Sigmoid colon (tissue), 7 donors: ENCODE results near the gene TEX19. TPM values are rescaled to one million over a fixed set of nuclear protein-coding genes. Genes with fewer than 3 reads are reported as not detected.

Source experiments
- DNase-seq: peaks from one replicate; pipeline ENCODE4 v3.0.0-alpha.2; 2019
- H3K27ac ChIP-seq, 4 donors: fragments of 200-600 bp; sonication (generic); one replicate each; pipeline ENCODE4 v1.5.1; 2016 to 2019; ENCODE audit warnings: mild to moderate bottlenecking in 1 of 4
- H3K27me3 ChIP-seq, 3 donors: fragments of 200-600 bp; sonication (generic); one replicate each; pipeline ENCODE4 v1.5.1; 2019; ENCODE audit warnings: mild to moderate bottlenecking in 1 of 3
- H3K36me3 ChIP-seq, 4 donors: fragments of 200-600 bp; sonication (generic); one replicate each; pipeline ENCODE4 v1.5.1; 2016 to 2019
- H3K4me1 ChIP-seq, 4 donors: fragments of 200-600 bp; sonication (generic); one replicate each; pipeline ENCODE4 v1.5.1; 2017 to 2019
- H3K4me3 ChIP-seq, 4 donors: fragments of 200-600 bp; sonication (generic); one replicate each; pipeline ENCODE4 v1.5.1; 2017 to 2019; ENCODE audit warnings: mild to moderate bottlenecking in 2 of 4, moderate library complexity in 1 of 4
- H3K9me3 ChIP-seq, 4 donors: fragments of 200-600 bp in 3 of 4; sonication (generic) in 3 of 4; one replicate each; pipeline versions ENCODE4 v1.5.1 to v1.6.1; 2013 to 2019
- EP300 ChIP-seq, 4 donors: sonication (generic); formaldehyde crosslinking; IDR thresholded peaks; one replicate each; pipeline ENCODE4 v1.6.1; 2017; ENCODE audit warnings: antibody characterized with exemption in 4 of 4
- POLR2A ChIP-seq, 2 donors: fragments of 450-650 bp; IDR thresholded peaks; one replicate each; pipeline ENCODE4 v1.6.1; 2016; ENCODE audit warnings: antibody characterized with exemption in 2 of 2, mild to moderate bottlenecking in 2 of 2, moderate library complexity in 2 of 2
- POLR2AphosphoS5 ChIP-seq, 4 donors: sonication (generic); formaldehyde crosslinking; IDR thresholded peaks; one replicate each; pipeline ENCODE4 v1.6.1; 2017; ENCODE audit warnings: antibody characterized with exemption in 4 of 4
- WGBS, 2 donors: extraction: QIAGEN DNeasy Blood & Tissue Kit; methylation state at CpG; one replicate each; pipeline ENCODE4 v1.1.7; 2013; 5-methylcytosine and 5-hydroxymethylcytosine counted together
- intact Hi-C: fragments of 100-400 bp; cut with DNase I; formaldehyde crosslinking; loops from one replicate; pipeline ENCODE4 v1.15.1; 2023
- polyA plus RNA-seq, 3 donors: library from polyadenylated mRNA; stranded (reverse); fragments of 200-250 nt; gene quantifications; one replicate each; pipeline ENCODE4 v1.2.3, GENCODE V29; 2013
- total RNA-seq, 4 donors: library from RNA; depleted of rRNA; stranded (reverse); fragments of >200 nt; gene quantifications; one replicate each; pipeline ENCODE4 v1.1.0, GENCODE V29; 2016
- TF ChIP-seq, protein P1 (sequence below), 4 experiments: fragments of 450-650 bp in 3 of 4; fragments of 200-600 bp in 1 of 4; IDR thresholded peaks; one replicate each; pipeline ENCODE4 v1.5.1; 2016 to 2019; ENCODE audit warnings: antibody characterized with exemption in 4 of 4, mild to moderate bottlenecking in 3 of 4, moderate library complexity in 2 of 4
- donor health status: healthy with polysubstance abuse.
- donor health status: Bipolar disorder and iron deficiency.
- donor health status: healthy.

TEX19 gene
- total and polyA plus RNA-seq, 7 donors, result 0.04 TPM; not detected in 6

DNA sequence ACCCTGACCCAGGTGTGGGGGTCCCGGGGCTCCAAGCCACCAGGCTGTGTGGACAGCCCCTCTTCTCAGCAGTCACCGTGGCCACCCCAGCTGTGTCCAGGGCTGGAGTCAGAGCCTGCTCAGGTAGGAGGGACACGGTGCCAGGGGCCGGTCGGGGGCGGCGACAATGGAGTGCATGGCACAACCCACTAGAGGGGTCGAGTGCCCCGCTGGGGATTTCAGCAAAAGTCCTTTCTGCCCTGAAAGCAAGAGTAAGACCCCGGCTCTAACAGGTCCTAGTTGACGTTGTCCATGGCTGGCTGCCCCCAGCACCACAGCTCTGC, 23.8 kb downstream of the TEX19 start:
- no peaks in the 10 kb centered on the region for H3K36me3 ChIP-seq
- peaks cover 0 to 21% (median 17%) of the 10 kb centered on the region in 4 donors for H3K4me1 ChIP-seq
- TF ChIP-seq POLR2AphosphoS5 (IDR thresholded peaks at IDR 0.05) (no peak), EP300 (IDR thresholded peaks at IDR 0.05) (no peak), POLR2A (IDR thresholded peaks at IDR 0.05) (no peak)
- TF ChIP-seq, protein P1, sequence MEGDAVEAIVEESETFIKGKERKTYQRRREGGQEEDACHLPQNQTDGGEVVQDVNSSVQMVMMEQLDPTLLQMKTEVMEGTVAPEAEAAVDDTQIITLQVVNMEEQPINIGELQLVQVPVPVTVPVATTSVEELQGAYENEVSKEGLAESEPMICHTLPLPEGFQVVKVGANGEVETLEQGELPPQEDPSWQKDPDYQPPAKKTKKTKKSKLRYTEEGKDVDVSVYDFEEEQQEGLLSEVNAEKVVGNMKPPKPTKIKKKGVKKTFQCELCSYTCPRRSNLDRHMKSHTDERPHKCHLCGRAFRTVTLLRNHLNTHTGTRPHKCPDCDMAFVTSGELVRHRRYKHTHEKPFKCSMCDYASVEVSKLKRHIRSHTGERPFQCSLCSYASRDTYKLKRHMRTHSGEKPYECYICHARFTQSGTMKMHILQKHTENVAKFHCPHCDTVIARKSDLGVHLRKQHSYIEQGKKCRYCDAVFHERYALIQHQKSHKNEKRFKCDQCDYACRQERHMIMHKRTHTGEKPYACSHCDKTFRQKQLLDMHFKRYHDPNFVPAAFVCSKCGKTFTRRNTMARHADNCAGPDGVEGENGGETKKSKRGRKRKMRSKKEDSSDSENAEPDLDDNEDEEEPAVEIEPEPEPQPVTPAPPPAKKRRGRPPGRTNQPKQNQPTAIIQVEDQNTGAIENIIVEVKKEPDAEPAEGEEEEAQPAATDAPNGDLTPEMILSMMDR (IDR thresholded peaks at IDR 0.05), result no peak
- intact Hi-C loops, result no loop called here
- H3K27ac ChIP-seq, result no peak overlapping the region
- H3K4me3 ChIP-seq, result no peak overlapping the region
- H3K9me3 ChIP-seq, result no peaks in the 10 kb centered on the region
- 81 to 83% methylated on average over 11 of the region's 11 CpGs for WGBS, 2 donors
- H3K27me3 ChIP-seq, result peaks cover 26 to 88% (median 61%) of the 10 kb centered on the region in 3 donors
- DNase-seq, result no peak

DNA sequence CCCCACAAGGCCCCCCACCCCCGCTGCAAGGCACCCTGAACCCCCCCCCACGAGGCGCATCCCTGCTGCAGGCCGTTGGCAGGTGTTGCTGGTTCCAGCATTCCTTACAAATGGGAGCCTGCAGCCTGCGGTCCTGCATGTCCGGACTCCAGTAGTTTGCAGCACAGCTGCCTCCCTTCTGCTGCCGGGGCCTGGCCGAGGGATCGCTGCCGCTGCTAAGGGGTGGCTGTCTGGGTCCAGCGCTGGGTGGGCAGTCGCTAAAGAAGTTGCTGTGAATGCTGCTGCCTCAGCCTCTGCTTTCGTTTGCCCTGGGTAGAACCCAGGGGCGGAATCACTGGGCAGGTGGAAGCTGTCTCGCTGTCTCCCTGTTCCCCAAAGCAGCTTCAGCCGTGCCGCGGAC, 24.4 kb downstream of the TEX19 start:
- TF ChIP-seq POLR2A (IDR thresholded peaks at IDR 0.05) (no peak), POLR2AphosphoS5 (IDR thresholded peaks at IDR 0.05) (no peak), EP300 (IDR thresholded peaks at IDR 0.05) (no peak)
- TF ChIP-seq, protein P1 (IDR thresholded peaks at IDR 0.05), result no peak
- Histone ChIP-seq H3K27ac (no peak overlapping the region), H3K9me3 (no peaks in the 10 kb centered on the region), H3K36me3 (no peaks in the 10 kb centered on the region), H3K27me3 (peaks cover 26 to 83% (median 56%) of the 10 kb centered on the region in 3 donors), H3K4me3 (no peak overlapping the region), H3K4me1 (peaks cover 0 to 21% (median 17%) of the 10 kb centered on the region in 4 donors)
- 68 to 80% methylated on average over 18 of the region's 18 CpGs for WGBS, 2 donors
- intact Hi-C loops, result no loop called here
- DNase-seq, result no peak

DNA sequence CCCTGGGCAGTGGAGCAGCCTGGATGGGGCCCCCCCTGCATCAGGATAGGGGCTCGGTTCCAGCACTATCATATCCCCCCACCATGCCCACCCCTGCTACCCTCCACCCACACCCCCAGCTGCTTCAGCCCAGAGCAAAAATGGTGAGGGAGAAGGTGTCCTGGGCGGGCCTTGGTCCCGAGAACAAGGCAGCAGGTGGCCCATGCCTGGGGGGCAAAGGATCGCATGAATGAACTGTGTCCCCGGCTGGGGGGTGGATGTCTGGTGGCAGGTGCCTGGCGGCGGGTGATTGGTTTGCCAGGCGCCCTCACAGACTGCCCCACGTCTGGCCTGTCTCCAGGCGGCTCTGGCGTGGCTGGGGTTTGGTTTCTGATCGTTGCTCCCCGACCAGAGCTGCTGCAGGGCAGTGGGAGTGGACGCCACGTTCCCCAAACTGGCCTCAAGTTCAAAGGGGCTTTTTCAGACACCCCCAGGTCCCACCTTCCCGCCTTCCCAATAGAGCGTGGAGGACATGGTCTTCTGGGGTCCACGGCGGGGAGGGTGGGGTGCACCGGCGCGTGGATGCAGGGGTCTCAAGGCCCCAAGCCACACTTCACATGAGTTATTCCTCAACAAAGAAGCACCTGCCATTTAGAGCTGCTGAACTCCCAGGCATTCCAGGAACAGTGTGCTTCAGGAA, 25.1 kb downstream of the TEX19 start:
- H3K4me1 ChIP-seq, result peaks cover 0 to 21% (median 17%) of the 10 kb centered on the region in 4 donors
- H3K9me3 ChIP-seq, result no peaks in the 10 kb centered on the region
- no peak overlapping the region for H3K4me3 ChIP-seq
- no peak for TF ChIP-seq POLR2AphosphoS5 (IDR thresholded peaks at IDR 0.05)
- no peak for TF ChIP-seq POLR2A (IDR thresholded peaks at IDR 0.05)
- no peak for TF ChIP-seq EP300 (IDR thresholded peaks at IDR 0.05)
- TF ChIP-seq, protein P1 (IDR thresholded peaks at IDR 0.05), result no peak
- intact Hi-C loops, result no loop called here
- DNase-seq, result no peak
- no peaks in the 10 kb centered on the region for H3K36me3 ChIP-seq
- peaks cover 26 to 76% (median 51%) of the 10 kb centered on the region in 3 donors for H3K27me3 ChIP-seq
- WGBS, 2 donors, result 41 to 69% methylated on average over 22 of the region's 22 CpGs
- H3K27ac ChIP-seq, result no peak overlapping the region

DNA sequence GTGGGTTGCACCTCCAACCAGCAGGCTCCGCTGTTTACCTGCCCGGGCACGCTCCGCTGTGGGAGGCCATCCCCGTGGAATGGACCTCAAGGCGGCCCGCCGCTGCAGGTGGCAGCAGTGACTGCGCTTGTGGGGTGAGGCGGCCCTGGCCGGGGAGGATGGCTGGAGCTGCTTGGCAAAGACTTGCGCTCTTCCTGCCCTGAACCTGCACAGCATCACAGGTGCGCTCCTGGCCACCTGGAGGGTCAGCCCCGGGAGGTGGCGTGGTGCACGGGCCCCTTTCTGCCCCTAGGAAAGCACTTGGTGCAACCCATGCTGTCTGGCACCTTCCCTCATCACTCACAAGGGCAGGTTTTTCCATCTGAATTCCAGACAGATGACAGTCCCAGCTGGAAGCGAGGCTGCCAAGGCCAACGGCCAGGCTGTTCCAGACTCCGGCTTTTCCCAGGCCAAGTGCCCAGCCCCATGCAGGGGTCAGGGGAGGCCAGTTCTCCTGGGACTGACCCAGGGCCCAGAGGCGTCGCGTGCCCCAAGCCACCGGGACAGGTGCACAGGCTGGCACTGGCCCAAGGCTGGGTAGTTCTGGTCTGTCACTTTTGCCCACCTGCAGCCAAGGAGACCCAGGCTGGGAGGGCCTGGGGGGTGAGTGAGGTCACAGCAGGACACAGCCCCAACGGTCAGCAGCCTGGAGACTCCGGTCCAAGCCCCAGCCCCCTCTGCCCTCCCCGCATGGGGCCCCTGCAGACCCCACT, 25.9 kb downstream of the TEX19 start:
- H3K27me3 ChIP-seq, result peaks cover 26 to 70% (median 45%) of the 10 kb centered on the region in 3 donors
- TF ChIP-seq, protein P1 (IDR thresholded peaks at IDR 0.05), result no peak
- TF ChIP-seq EP300 (IDR thresholded peaks at IDR 0.05), result no peak
- no peak for TF ChIP-seq POLR2A (IDR thresholded peaks at IDR 0.05)
- TF ChIP-seq POLR2AphosphoS5 (IDR thresholded peaks at IDR 0.05), result peak in 1 of 4 donors; percentile 10
- peaks cover 0 to 21% (median 17%) of the 10 kb centered on the region in 4 donors for H3K4me1 ChIP-seq
- no peak overlapping the region for H3K27ac ChIP-seq
- H3K9me3 ChIP-seq, result no peaks in the 10 kb centered on the region
- no peak for DNase-seq
- intact Hi-C loops, result no loop called here
- H3K4me3 ChIP-seq, result no peak overlapping the region
- WGBS, 2 donors, result 17 to 52% methylated on average over 26 of the region's 26 CpGs
- H3K36me3 ChIP-seq, result no peaks in the 10 kb centered on the region
